Fibroblast of skin of right biceps (primary cell): ENCODE measurements around the gene USP49.
A peak's percentile ranks its signal among the peaks of the same experiment; 100 is the strongest.

Source experiments
- DNase-seq: peaks from one replicate; pipeline ENCODE4 v3.0.0-alpha.2; 2013

Gene USP49

DNA sequence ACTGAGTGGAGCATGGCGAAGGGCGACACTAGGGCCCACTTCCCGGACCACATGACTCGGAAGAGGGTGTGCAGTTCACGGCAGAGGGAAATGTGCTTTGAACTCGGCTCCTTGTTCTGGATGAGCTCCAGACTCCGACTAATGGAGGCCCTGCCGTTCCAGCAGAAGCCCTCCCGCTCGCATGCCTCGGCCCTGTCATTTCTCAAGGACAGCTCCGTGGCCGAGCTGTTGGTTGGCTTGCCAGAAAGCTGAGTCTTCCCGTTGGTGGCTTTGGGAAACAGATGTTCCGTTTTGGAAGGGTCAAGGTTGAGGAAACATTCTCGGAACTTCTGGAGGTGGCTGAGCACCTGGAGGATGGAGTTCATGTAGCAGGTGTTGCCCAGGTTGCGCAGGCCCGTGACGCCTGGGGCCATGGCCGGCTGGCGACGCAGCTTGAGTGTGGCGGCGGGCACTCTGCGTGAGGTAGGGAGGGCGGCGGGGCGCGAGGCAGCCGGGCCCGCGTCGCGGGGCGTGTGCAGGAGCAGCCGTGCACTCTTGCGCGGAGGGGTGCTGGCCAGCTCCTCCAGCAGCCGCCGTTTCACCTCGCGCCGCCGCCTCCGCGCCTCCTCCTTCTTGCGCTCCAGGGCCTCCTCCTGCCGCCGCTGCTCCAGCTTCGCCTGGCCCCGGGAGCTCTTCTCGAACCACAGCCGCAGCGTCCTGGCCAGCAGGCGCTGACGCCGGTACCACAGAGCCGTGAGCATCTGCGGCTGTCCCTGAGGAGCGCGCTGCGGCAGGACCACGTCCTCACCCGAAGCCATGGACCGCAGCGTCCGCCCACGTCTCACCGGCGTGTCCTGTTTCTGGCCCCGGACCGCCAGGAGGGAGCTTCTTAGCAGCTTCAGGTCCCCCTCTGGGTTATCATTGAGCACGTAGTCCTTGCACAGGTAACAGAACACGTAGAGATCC is 89.1 kb downstream of the USP49 start:
- no peak for DNase-seq

- no peak for DNase-seq
These were observed 93.8 kb downstream of the USP49 start for GRCh38 chr6:41801380-41801779.

- no peak for DNase-seq
These were observed 95.6 kb downstream of the USP49 start for GRCh38 chr6:41799559-41799911.

DNA sequence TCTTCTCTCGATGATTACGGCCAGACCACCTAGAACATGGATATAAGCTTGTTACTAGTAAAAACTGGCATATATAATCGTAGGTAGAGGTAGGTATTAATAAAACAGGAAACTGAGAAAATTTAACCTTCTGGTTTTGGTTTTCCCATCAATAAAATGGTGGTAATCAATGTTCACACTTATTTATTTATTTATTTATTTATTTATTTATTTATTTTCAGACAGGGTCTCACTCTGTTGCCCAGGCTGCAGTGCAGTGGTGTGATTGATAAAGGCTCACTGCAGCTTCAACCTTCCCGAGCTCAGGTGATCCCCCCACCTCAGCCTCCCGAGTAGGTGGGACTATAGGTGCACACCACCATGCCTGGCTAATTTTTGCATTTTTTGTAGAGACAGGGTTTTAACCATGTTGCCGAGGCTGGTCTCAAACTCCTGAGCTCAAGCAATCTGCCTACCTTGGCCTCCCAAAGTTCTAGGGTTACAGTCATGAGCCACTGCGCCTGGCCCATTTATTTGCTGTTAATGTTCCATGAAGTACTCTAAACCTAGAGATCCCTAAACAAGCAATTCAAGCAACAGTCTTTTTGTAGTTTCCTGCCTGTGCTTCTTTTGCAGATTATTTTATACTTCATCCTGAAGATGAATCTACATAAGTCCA is 96.1 kb downstream of the USP49 start:
- DNase-seq, result no peak

GRCh38 chr6:41796474-41796873 is 98.7 kb downstream of the USP49 start:
- no peak for DNase-seq

DNA sequence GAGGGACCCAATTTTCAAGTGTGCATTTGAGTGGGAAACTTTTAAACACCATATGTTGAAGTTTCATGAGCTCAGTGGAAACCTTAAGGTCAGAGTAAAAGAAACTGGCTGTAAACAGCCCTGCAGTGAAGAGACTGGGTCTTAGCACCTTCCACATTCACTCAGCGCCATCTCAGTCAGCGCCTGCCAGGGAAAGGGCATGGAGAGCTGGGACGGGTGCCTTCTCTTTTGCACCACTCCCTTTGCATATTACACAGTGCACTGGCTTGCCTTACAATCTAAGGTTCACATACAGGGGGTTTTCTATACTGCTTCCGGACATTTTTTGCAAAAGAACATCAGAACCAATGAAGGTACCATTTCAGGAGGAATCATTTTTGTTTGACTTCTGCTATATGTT is 103.2 kb downstream of the USP49 start:
- no peak for DNase-seq

DNA sequence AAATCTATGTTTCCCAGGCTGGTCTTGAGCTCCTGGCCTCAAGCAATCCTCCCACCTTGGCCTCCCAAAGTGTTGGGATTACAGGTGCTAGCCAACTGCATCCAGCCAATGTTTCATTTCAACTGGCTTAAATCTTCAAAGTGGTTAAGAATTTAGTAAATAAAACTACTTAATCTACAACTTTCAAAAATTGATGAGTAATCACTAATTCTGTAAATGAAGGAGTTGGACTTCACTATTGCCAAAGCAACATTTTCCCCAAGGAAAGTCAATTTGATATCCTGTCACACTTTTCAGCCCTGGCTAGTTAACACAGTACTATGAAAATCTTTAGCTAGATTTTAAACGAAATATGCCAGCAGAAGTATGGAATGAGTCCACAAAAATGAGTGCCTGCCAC is 103.9 kb downstream of the USP49 start:
- DNase-seq, result no peak

GRCh38 chr6:41790045-41790444 is 105.1 kb downstream of the USP49 start:
- DNase-seq, result no peak

GRCh38 chr6:41789390-41789724 is 105.8 kb downstream of the USP49 start:
- DNase-seq, result no peak

DNA sequence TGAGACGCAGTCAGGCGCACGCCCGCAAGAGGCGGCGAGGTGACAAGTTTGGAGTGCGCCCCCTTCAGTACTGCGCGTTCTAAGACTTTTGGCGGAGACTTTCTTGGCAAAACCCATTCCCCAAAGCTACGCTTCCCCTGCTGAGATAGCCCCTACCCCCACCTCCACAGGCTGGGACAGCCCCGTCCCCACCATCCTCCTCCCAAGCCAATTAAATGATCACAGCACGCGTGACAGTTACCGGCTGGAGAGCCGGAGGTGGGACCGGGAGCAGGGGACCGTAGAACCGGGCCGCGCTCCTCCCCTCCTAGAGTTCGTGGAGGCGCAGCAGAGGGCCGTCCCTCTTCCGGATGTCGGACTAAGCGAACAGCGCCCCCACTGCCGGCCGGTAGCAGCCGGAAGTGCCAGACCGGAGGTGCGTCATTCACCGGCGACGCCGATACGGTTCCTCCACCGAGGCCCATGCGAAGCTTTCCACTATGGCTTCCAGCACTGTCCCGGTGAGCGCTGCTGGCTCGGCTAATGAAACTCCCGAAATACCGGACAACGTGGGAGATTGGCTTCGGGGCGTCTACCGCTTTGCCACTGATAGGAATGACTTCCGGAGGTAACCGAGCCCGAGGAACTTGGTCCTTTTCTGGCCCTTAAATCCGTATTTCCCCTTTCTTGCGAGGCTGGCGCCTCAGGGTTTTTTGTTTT is 107.8 kb downstream of the USP49 start, which contains the start of gene TOMM6:
TOMM6 (plus strand) TSS at position 476 of the 699 bp plus-strand sequence; CDS start at position 480, 4 bp downstream.
- peak; percentile 93 for DNase-seq

- DNase-seq, result peak; percentile 81
These were observed 108.5 kb downstream of the USP49 start for GRCh38 chr6:41786451-41787218.

DNA sequence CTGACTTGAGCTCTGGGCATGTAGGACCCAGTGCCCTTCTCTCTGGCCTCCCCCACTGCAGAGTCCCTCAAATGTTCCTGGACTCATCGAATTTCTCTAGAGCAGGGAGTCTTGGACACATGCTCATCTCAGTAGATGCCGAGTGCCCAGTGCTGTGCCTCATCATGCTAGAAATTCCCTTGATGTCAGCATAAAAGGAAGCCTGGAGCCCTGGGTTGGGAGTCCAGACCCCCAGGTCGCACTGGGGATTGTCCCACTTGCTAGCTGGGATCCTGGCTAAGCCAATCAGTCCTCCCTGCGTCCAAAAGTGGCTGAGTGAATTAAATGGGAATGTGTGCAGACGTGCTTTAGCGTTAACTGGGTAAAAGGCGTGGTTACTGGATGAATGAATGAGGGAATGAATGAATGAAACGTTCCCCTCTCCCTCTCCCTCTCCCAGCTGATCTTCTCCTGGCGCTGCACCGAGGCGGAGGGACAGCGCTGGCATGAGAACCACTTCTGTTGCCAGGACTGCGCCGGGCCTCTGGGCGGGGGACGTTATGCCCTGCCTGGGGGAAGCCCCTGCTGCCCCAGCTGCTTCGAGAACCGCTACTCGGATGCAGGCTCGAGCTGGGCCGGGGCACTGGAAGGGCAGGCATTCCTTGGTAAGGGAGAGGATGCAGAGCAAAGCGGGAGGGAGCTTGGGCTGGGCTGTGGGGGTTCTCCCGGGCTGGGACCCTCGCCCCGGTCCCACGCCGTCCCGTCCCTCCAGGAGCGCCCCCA is 109.3 kb downstream of the USP49 start:
- peak; percentile 28 for DNase-seq

DNA sequence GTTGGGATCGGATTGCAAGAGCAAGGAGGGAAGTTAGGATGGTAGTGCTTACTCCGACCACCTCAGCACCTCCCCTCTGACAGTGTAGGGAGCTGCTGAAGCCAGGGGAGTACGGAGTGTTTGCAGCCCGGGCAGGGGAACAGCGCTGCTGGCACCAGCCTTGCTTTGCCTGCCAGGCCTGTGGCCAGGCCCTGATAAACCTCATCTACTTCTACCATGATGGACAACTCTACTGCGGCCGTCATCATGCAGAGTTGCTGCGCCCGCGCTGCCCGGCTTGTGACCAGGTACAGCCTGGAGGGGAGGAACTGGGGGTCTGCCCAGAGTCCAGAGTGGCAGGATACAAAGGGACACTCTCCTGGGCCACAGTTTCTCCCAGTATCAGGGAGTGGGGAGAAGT is 109.9 kb downstream of the USP49 start:
- DNase-seq, result no peak

- no peak for DNase-seq
These were observed 110.5 kb downstream of the USP49 start for GRCh38 chr6:41784581-41785171.

- no peak for DNase-seq
These were observed 111.9 kb downstream of the USP49 start for GRCh38 chr6:41783106-41783780.

DNA sequence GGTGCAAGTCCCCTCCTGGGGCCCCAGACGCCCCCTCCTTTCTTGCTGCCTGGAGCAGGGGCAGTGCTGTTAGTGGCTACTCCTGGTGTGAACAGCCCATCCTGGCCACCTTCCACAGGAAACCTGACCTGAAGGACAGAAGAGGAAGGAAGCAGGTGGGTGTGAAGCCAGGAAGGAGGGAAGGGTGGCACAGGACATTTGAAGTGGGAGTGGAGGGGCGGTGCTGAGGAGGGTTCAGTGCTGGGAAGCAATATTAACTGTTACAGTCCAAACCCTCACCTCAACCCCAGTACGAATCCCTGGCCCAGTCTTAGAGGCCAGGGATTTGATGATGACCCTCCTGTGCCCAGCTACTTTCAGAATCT is 113.8 kb downstream of the USP49 start:
- DNase-seq, result no peak

DNA sequence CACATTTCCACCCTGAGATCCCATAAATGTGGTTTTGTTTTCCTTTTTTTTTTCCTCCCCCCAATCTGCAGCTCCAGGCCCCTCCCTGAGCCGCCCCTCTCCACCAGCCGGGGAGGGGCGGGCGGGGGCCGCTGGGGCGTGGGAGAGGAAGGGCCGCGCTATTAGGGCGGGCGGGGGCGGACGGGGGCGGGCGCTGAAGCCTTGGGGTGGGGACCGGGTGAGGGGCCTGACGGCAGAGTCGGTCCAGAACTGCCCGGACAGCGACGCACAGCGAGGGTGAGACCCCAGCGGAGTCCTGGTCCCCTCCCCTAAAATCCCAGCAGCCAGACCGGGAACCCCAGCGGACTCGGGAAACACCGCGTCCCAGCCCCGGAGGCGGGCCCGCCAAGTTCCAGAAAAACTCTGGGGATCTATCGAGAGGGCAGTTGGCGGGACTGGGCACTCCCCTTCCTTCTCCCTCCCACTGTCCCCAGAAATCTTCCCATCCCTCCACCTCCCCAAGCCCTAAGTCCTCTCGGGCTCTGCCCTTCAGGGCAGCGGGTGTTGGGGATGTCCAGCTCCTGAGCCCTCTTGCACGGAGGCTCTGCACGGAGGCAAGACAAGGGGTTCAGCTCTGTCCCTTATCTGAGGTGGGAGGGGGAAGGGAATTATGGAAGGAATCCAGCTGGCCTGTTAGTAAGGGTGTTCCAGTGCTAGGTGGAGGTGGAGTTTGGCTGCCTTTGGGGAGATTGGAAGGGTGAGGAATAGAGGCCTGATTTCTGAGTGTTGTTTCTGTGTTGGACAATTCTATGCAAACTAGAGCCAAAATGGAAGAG is 114.4 kb downstream of the USP49 start, which contains the start of gene PRICKLE4:
PRICKLE4 (plus strand) TSS at position 232 of the 815 bp plus-strand sequence. CDS start 2,692 bp downstream, outside the sequence.
- DNase-seq, result no peak

GRCh38 chr6:41779788-41780550 is 115.2 kb downstream of the USP49 start, which contains the start of gene FRS3:
Gene FRS3, minus strand, starts transcription at chr6:41779900. Its CDS starts 2,913 bp downstream, at chr6:41776987.
- DNase-seq, result peak; percentile 92

- DNase-seq, result no peak
These were observed 115.8 kb downstream of the USP49 start for GRCh38 chr6:41779336-41779735.
